Keratinocyte (primary cell): ENCODE results near the gene ALDH3A1. TPM values are rescaled to one million over a fixed set of nuclear protein-coding genes. Genes with fewer than 3 reads are reported as not detected.

Experiments
- DNase-seq: peaks from one replicate; pipeline ENCODE4 v3.0.0-alpha.2; 2011; ENCODE audit warnings: low read depth, missing footprints, low spot score
- FAIRE-seq: peaks from 2 replicates; lab custom pipeline; 2011; peaks lifted over from hg19 to GRCh38; lab: Jason Lieb, UNC
- H2AFZ ChIP-seq: 2 replicates; pipeline ENCODE4 v1.6.0; 2012; ENCODE audit warnings: low read length, control low read depth, inconsistent platforms; ENCODE audit not compliant: control insufficient read depth
- H3K27ac ChIP-seq: 2 replicates; pipeline ENCODE4 v1.5.1; 2011; ENCODE audit warnings: low read length; ENCODE audit not compliant: control insufficient read depth, insufficient read depth
- H3K27me3 ChIP-seq: 3 replicates; pipeline ENCODE4 v1.6.0; 2011; ENCODE audit warnings: low read length; ENCODE audit not compliant: control insufficient read depth, insufficient read depth; ENCODE audit errors: extremely low read depth
- H3K36me3 ChIP-seq, 2 experiments: 2 replicates in 1 of 2; 3 replicates in 1 of 2; pipeline ENCODE4 v1.5.1; 2011; ENCODE audit warnings: low read length in 2 of 2, mild to moderate bottlenecking in 1 of 2; ENCODE audit not compliant: control insufficient read depth in 2 of 2, insufficient read depth in 2 of 2; ENCODE audit errors: extremely low read depth in 1 of 2
- H3K4me1 ChIP-seq: 3 replicates; pipeline ENCODE4 v1.5.1; 2011; ENCODE audit warnings: low read length; ENCODE audit not compliant: control insufficient read depth, insufficient read depth; ENCODE audit errors: extremely low read depth
- H3K4me2 ChIP-seq: 3 replicates; pipeline ENCODE4 v1.6.0; 2011; ENCODE audit warnings: low read depth, low read length; ENCODE audit not compliant: control insufficient read depth, insufficient read depth; ENCODE audit errors: extremely low read depth
- H3K4me3 ChIP-seq, 3 experiments: fragments of 200-600 bp in 1 of 3; sonication (generic) in 1 of 3; 2 replicates in 2 of 3; 3 replicates in 1 of 3; pipeline ENCODE4 v1.5.1; 2011 to 2016; ENCODE audit warnings: low read length in 3 of 3, mild to moderate bottlenecking in 3 of 3, control low read depth in 2 of 3, inconsistent platforms in 1 of 3, low read depth in 1 of 3, mixed read lengths in 1 of 3, mixed run types in 1 of 3, moderate library complexity in 1 of 3; ENCODE audit not compliant: control insufficient read depth in 2 of 3, insufficient read depth in 2 of 3; ENCODE audit errors: extremely low read depth in 1 of 3
- H3K79me2 ChIP-seq: 2 replicates; pipeline ENCODE4 v1.6.0; 2012; ENCODE audit warnings: low read length; ENCODE audit not compliant: control insufficient read depth, insufficient read depth
- H3K9ac ChIP-seq: 3 replicates; pipeline ENCODE4 v1.6.0; 2011; ENCODE audit warnings: low read length; ENCODE audit not compliant: control insufficient read depth, insufficient read depth; ENCODE audit errors: extremely low read depth
- H3K9me1 ChIP-seq: 3 replicates; pipeline ENCODE4 v1.6.0; 2011; ENCODE audit warnings: low read length; ENCODE audit not compliant: control insufficient read depth, insufficient read depth; ENCODE audit errors: extremely low read depth
- H3K9me3 ChIP-seq: 2 replicates; pipeline ENCODE4 v1.5.1; 2012; ENCODE audit warnings: low read depth, low read length; ENCODE audit not compliant: control insufficient read depth
- H4K20me1 ChIP-seq: 3 replicates; pipeline ENCODE4 v1.6.0; 2011; ENCODE audit warnings: low read length; ENCODE audit not compliant: control insufficient read depth, insufficient read depth; ENCODE audit errors: extremely low read depth
- EZH2 ChIP-seq: IDR thresholded peaks from one replicate; pipeline ENCODE4 v1.6.1; 2012; ENCODE audit warnings: inconsistent platforms, mild to moderate bottlenecking, low read length, moderate library complexity
- dilution Hi-C: fragments of 300-500 bp; cut with MboI; formaldehyde crosslinking; loops from one replicate; pipeline ENCODE4 v1.7.0; 2020; ENCODE audit warnings: low sequenced_read_pairs; ENCODE audit not compliant: extremely low pct_ligation_motif_present
- polyA plus RNA-seq, 5 experiments: library from polyadenylated mRNA; depleted of rRNA in 3 of 5; stranded (reverse) in 3 of 5; stranded (forward) in 1 of 5; unstranded in 1 of 5; fragments of >200 nt; gene quantifications; 1 replicate in 1 of 5; 2 replicates in 3 of 5; 3 replicates in 1 of 5; pipeline versions ENCODE4 v1.2.1 to v1.2.3, GENCODE V29; 2011 to 2012; ENCODE audit warnings: missing spikeins in 2 of 5, low read depth in 1 of 5, low replicate concordance in 1 of 5
- TF ChIP-seq, protein P1 (sequence below), 3 experiments: IDR thresholded peaks in 1 of 3; conservative IDR thresholded peaks in 1 of 3; optimal IDR thresholded peaks in 1 of 3; 2 replicates in 2 of 3; 3 replicates in 1 of 3; pipeline versions ENCODE3 to v1.5.1; 2011; ENCODE audit warnings: low read length in 3 of 3, mild to moderate bottlenecking in 3 of 3, moderate library complexity in 2 of 3, control low read depth in 1 of 3, inconsistent platforms in 1 of 3; ENCODE audit not compliant: insufficient read depth in 2 of 3; ENCODE audit errors: extremely low read depth in 1 of 3

Gene ALDH3A1
- polyA plus RNA-seq, 1 donor (not counting 4 experiments of a cell fraction or from before 2014, with no cell fraction given), result 5.8 TPM

DNA sequence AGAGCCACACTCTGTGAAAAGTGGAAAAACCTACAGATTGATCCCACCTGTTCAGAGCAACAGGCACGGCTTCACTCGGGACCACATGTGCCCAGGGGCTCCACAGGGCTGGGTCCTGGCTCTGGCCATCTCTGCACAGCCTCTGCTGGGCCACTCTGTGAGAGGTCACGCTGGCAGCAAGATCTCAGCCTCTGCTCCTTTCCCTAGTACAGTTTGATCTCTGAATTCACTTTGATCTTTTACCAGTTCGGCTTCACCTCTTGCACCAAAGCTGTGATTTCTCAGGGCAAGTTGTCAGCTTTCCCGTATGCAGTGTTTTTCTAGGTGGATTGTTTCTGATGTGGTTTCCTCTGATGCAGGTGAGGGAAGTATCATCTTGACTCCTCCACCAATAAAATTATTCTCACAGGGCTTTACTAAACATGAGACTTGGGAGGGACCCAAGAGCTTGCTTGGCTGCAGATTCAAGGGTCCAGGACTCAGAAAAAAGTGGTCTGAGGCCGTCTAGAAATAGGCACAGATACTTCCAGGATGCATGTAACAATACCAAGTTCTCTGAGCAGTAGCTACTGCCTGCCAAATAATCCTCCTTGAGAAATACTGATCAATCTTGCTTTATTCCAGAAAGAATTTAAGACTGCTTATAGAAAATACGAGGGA, 24.0 kb upstream of the ALDH3A1 start:
- DNase-seq (no peak), FAIRE-seq (no peak)
- Histone ChIP-seq H3K4me3 (no peak overlapping the region), H3K4me1 (no peaks in the 10 kb centered on the region), H3K27me3 (no peaks in the 10 kb centered on the region), H3K79me2 (no peaks in the 10 kb centered on the region), H2AFZ (no peak overlapping the region), H3K9ac (no peak overlapping the region), H3K36me3 (peaks cover 2 to 5% of the 10 kb centered on the region in 2 experiments), H3K9me1 (no peaks in the 10 kb centered on the region), H3K4me2 (no peak overlapping the region), H3K27ac (no peak overlapping the region), H3K9me3 (no peaks in the 10 kb centered on the region), H4K20me1 (no peaks in the 10 kb centered on the region)
- no peak for TF ChIP-seq EZH2
- TF ChIP-seq, protein P1, sequence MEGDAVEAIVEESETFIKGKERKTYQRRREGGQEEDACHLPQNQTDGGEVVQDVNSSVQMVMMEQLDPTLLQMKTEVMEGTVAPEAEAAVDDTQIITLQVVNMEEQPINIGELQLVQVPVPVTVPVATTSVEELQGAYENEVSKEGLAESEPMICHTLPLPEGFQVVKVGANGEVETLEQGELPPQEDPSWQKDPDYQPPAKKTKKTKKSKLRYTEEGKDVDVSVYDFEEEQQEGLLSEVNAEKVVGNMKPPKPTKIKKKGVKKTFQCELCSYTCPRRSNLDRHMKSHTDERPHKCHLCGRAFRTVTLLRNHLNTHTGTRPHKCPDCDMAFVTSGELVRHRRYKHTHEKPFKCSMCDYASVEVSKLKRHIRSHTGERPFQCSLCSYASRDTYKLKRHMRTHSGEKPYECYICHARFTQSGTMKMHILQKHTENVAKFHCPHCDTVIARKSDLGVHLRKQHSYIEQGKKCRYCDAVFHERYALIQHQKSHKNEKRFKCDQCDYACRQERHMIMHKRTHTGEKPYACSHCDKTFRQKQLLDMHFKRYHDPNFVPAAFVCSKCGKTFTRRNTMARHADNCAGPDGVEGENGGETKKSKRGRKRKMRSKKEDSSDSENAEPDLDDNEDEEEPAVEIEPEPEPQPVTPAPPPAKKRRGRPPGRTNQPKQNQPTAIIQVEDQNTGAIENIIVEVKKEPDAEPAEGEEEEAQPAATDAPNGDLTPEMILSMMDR (optimal IDR thresholded peaks at IDR 0.05 in 1 of 3, IDR thresholded peaks at IDR 0.05 in 1 of 3, conservative IDR thresholded peaks at IDR 0.05 in 1 of 3; ENCODE audit: extremely low read depth in 1 of 3, insufficient read depth in 2 of 3, low read length in 3 of 3), result no peak
- dilution Hi-C loops, result no loop called here

- dilution Hi-C loops, result no loop called here
- Histone ChIP-seq H3K9ac (no peak overlapping the region), H3K4me1 (no peaks in the 10 kb centered on the region), H3K9me1 (no peaks in the 10 kb centered on the region), H3K27ac (no peak overlapping the region), H3K9me3 (no peaks in the 10 kb centered on the region), H2AFZ (no peak overlapping the region), H3K4me3 (no peak overlapping the region), H3K4me2 (no peak overlapping the region), H3K27me3 (no peaks in the 10 kb centered on the region), H3K79me2 (no peaks in the 10 kb centered on the region), H4K20me1 (no peaks in the 10 kb centered on the region), H3K36me3 (peaks cover 2 to 5% of the 10 kb centered on the region in 2 experiments)
- TF ChIP-seq, protein P1 (optimal IDR thresholded peaks at IDR 0.05 in 1 of 3, IDR thresholded peaks at IDR 0.05 in 1 of 3, conservative IDR thresholded peaks at IDR 0.05 in 1 of 3; ENCODE audit: extremely low read depth in 1 of 3, insufficient read depth in 2 of 3, low read length in 3 of 3), result no peak
- no peak for TF ChIP-seq EZH2
- DNase-seq (no peak), FAIRE-seq (no peak)
These were observed 23.1 kb upstream of the ALDH3A1 start for GRCh38 chr17:19770985-19771735.
